GM12873 (cell line): Measurements from ENCODE around the gene PHTF2.

ENCODE experiments used
- CTCF ChIP-seq: IDR thresholded peaks from 2 replicates; pipeline ENCODE4 v1.5.1; 2012; ENCODE audit warnings: low read depth, mild to moderate bottlenecking, moderate library complexity, low read length, control low read depth; ENCODE audit not compliant: insufficient read depth; ENCODE audit errors: missing control alignments

PHTF2 gene

GRCh38 chr7:77796960-77797359 is 1.6 kb upstream of the PHTF2 start:
- TF ChIP-seq CTCF, result no peak

GRCh38 chr7:77797734-77798393 is 709 bp upstream of the PHTF2 start:
- no peak for TF ChIP-seq CTCF

GRCh38 chr7:77799078-77799964 is 748 bp downstream of the PHTF2 start:
- TF ChIP-seq CTCF, result no peak

- TF ChIP-seq CTCF, result no peak
Observed at GRCh38 chr7:77800158-77800557, 1.6 kb downstream of the PHTF2 start.

- TF ChIP-seq CTCF, result no peak
Observed at GRCh38 chr7:77800730-77801129, 2.2 kb downstream of the PHTF2 start.

- TF ChIP-seq CTCF, result no peak
Observed at GRCh38 chr7:77802557-77803405, 4.2 kb downstream of the PHTF2 start.

- TF ChIP-seq CTCF, result no peak
Observed at GRCh38 chr7:77806425-77806824, 7.9 kb downstream of the PHTF2 start.
